Stimulated activated naive CD8-positive, alpha-beta T cell treated with anti-CD3 and anti-CD28 coated beads, Interleukin-15, amount 100 ng/mL, for 72 hours (primary cell): ENCODE measurements around the gene STARD5.

Experiments used
- ATAC-seq: fragments of 150-1000 bp; cut with Tn5 transposase; 2 replicates; pipeline ENCODE4 v1.10.0; 2021; ENCODE audit warnings: mild to moderate bottlenecking, moderate library complexity
- DNase-seq, 2 donors: peaks; one replicate each; pipeline ENCODE4 v3.0.0; 2021 to 2022
- H3K27ac Mint-ChIP-seq, 2 donors: one replicate each; pipeline ENCODE4 v1.8.0; 2022; ENCODE audit warnings: mild to moderate bottlenecking in 2 of 2, mixed read lengths in 2 of 2, moderate library complexity in 2 of 2
- H3K27me3 Mint-ChIP-seq: one replicate; pipeline ENCODE4 v1.8.0; 2022; ENCODE audit warnings: mixed read lengths
- H3K4me1 Mint-ChIP-seq: one replicate; pipeline ENCODE4 v1.8.0; 2022; ENCODE audit warnings: mild to moderate bottlenecking, mixed read lengths
- H3K4me3 Mint-ChIP-seq, 2 donors: one replicate each; pipeline ENCODE4 v1.8.0; 2022; ENCODE audit warnings: mild to moderate bottlenecking in 2 of 2, mixed read lengths in 2 of 2, moderate library complexity in 1 of 2
- H3K9me3 Mint-ChIP-seq, 2 donors: one replicate each; pipeline ENCODE4 v1.8.0; 2022; ENCODE audit warnings: mixed read lengths in 2 of 2

The STARD5 gene

GRCh38 chr15:81270188-81270587, 53.8 kb downstream of the STARD5 start:
- H3K9me3 Mint-ChIP-seq, result no peaks in the 10 kb centered on the region
- no peak overlapping the region for H3K4me3 Mint-ChIP-seq
- no peak overlapping the region for H3K27ac Mint-ChIP-seq
- DNase-seq, result no peak
- peaks cover 60% of the 10 kb centered on the region for H3K4me1 Mint-ChIP-seq
- H3K27me3 Mint-ChIP-seq, result peaks cover 4% of the 10 kb centered on the region
- ATAC-seq, result no peak

- ATAC-seq, result peak; percentile 50
- Mint-ChIP-seq H3K4me3 (peak overlapping the region in 1 of 2 donors; percentile 52), H3K4me1 (peaks cover 54% of the 10 kb centered on the region), H3K9me3 (no peaks in the 10 kb centered on the region), H3K27me3 (peaks cover 6% of the 10 kb centered on the region), H3K27ac (peak overlapping the region in 1 of 2 donors; percentile 85)
- peak in 1 of 2 donors; percentile 36 for DNase-seq
Observed at GRCh38 chr15:81268881-81269601, 54.9 kb downstream of the STARD5 start.

- ATAC-seq (no peak), DNase-seq (no peak)
- Mint-ChIP-seq H3K4me1 (peaks cover 54% of the 10 kb centered on the region), H3K9me3 (no peaks in the 10 kb centered on the region), H3K27ac (no peak overlapping the region), H3K27me3 (peaks cover 6% of the 10 kb centered on the region), H3K4me3 (no peak overlapping the region)
Observed at GRCh38 chr15:81268340-81268739, 55.6 kb downstream of the STARD5 start.

GRCh38 chr15:81265944-81266775, 57.8 kb downstream of the STARD5 start:
- DNase-seq, result peak; percentile 80 to 81
- ATAC-seq, result peak; percentile 93
- Mint-ChIP-seq H3K9me3 (no peaks in the 10 kb centered on the region), H3K27ac (peak overlapping the region in 1 of 2 donors; percentile 47), H3K4me3 (peak overlapping the region; percentile 77 to 79), H3K4me1 (peaks cover 54% of the 10 kb centered on the region), H3K27me3 (peaks cover 6% of the 10 kb centered on the region)

GRCh38 chr15:81265256-81265943, 58.5 kb downstream of the STARD5 start:
- H3K27ac Mint-ChIP-seq, result peak overlapping the region in 1 of 2 donors; percentile 27
- no peaks in the 10 kb centered on the region for H3K9me3 Mint-ChIP-seq
- peak overlapping the region; percentile 77 to 79 for H3K4me3 Mint-ChIP-seq
- no peak for ATAC-seq
- H3K27me3 Mint-ChIP-seq, result peaks cover 6% of the 10 kb centered on the region
- H3K4me1 Mint-ChIP-seq, result peaks cover 48% of the 10 kb centered on the region
- DNase-seq, result no peak

- Mint-ChIP-seq H3K27me3 (peaks cover 6% of the 10 kb centered on the region), H3K27ac (no peak overlapping the region), H3K9me3 (no peaks in the 10 kb centered on the region), H3K4me3 (no peak overlapping the region), H3K4me1 (peaks cover 38% of the 10 kb centered on the region)
- no peak for DNase-seq
- no peak for ATAC-seq
Observed at GRCh38 chr15:81264072-81264857, 59.7 kb downstream of the STARD5 start.

- Mint-ChIP-seq H3K4me3 (no peak overlapping the region), H3K27me3 (peaks cover 6% of the 10 kb centered on the region), H3K27ac (no peak overlapping the region), H3K9me3 (no peaks in the 10 kb centered on the region), H3K4me1 (peaks cover 30% of the 10 kb centered on the region)
- DNase-seq (no peak), ATAC-seq (no peak)
Observed at GRCh38 chr15:81263477-81263876, 60.5 kb downstream of the STARD5 start.

- Mint-ChIP-seq H3K27ac (no peak overlapping the region), H3K4me1 (peaks cover 12% of the 10 kb centered on the region), H3K27me3 (peaks cover 6% of the 10 kb centered on the region), H3K9me3 (no peaks in the 10 kb centered on the region), H3K4me3 (no peak overlapping the region)
- ATAC-seq, result no peak
- DNase-seq, result no peak
Observed at GRCh38 chr15:81261172-81261811, 62.6 kb downstream of the STARD5 start.

GRCh38 chr15:81259760-81260298, 64.1 kb downstream of the STARD5 start:
- H3K27ac Mint-ChIP-seq, result no peak overlapping the region
- H3K27me3 Mint-ChIP-seq, result no peaks in the 10 kb centered on the region
- DNase-seq (no peak), ATAC-seq (no peak)
- no peaks in the 10 kb centered on the region for H3K4me1 Mint-ChIP-seq
- H3K4me3 Mint-ChIP-seq, result no peak overlapping the region
- H3K9me3 Mint-ChIP-seq, result no peaks in the 10 kb centered on the region
